Measurements from ENCODE around the gene GTF2F2.

GRCh38 chr13:45107539-45107938 lies 12.8 kb upstream of the GTF2F2 start:
- TF ChIP-seq MYC (IDR thresholded peaks at IDR 0.05; ENCODE audit: low read depth, low read length): no peak
- no peak for TF ChIP-seq POLR2A (IDR thresholded peaks at IDR 0.05; ENCODE audit: low read depth, low read length)
- TF ChIP-seq CTCF (IDR thresholded peaks at IDR 0.05; ENCODE audit: extremely low read depth in 1 of 2, insufficient read depth in 1 of 2, low read depth in 1 of 2, low read length in 2 of 2): no peak
- TF ChIP-seq POLR2AphosphoS5 (IDR thresholded peaks at IDR 0.05; ENCODE audit: insufficient read depth, low read depth, low read length): no peak
- TF ChIP-seq FOS (IDR thresholded peaks at IDR 0.05; ENCODE audit: borderline replicate concordance, insufficient read depth, low read length): no peak
- no peak for TF ChIP-seq EZH2 (IDR thresholded peaks at IDR 0.05; ENCODE audit: borderline replicate concordance, low read depth, low read length, severe bottlenecking)
- no peak for TF ChIP-seq GATA2 (IDR thresholded peaks at IDR 0.05; ENCODE audit: insufficient read depth, insufficient read length, low read depth, low read length)
